Measurements from ENCODE around the gene FPR3.

GRCh38 chr19:51779703-51780102 is 15.3 kb upstream of the FPR3 start:
- TF ChIP-seq EZH2phosphoT487 (IDR thresholded peaks at IDR 0.05; ENCODE audit: borderline replicate concordance, low read depth, low read length), result no peak
- TF ChIP-seq CTCF (conservative IDR thresholded peaks at IDR 0.05; ENCODE audit: low read length), result no peak

Data from OCI-LY7 (cell line).